GM12878 (cell line): Measurements from ENCODE around the gene TTLL11. TPM values are rescaled to one million over a fixed set of nuclear protein-coding genes. Genes with fewer than 3 reads are reported as not detected.

Experiments
- ATAC-seq: fragments of 200-7000 bp; cut with Tn5 transposase; 3 replicates; pipeline ENCODE4 v1.9.1; 2020; ENCODE audit warnings: mild to moderate bottlenecking, moderate library complexity
- BruUV-seq: library from RNA; stranded (reverse); fragments of 400-500 nt; replicated peaks from 2 replicates; lab custom pipeline; 2021; lab: Mats Ljungman, UMichigan
- CTCF ChIA-PET: fragments of 300-600 bp; sonication (Branson Sonifier 250); formaldehyde crosslinking; extraction: SDS; loops from one replicate; lab custom pipeline; 2021; ENCODE audit warnings: inconsistent platforms; lab: Yijun Ruan, JAX
- POLR2A ChIA-PET: fragments of 350-600 bp; formaldehyde crosslinking; extraction: SDS; loops from one replicate; lab custom pipeline; 2021; ENCODE audit warnings: inconsistent platforms; lab: Charles Lee
- RAD21 ChIA-PET: fragments of 300-600 bp; sonication (Branson Sonifier 250); formaldehyde crosslinking; loops from one replicate; lab custom pipeline; 2023; ENCODE audit warnings: antibody characterized with exemption; ENCODE audit not compliant: unreplicated experiment; lab: Charles Lee
- SMC1A ChIA-PET: fragments of 300-600 bp; sonication (Branson Sonifier 250); formaldehyde crosslinking; loops from one replicate; lab custom pipeline; 2023; ENCODE audit not compliant: unreplicated experiment, uncharacterized antibody; lab: Charles Lee
- DNase-seq: peaks from one replicate; pipeline ENCODE4 v3.0.0-alpha.2; 2011; ENCODE audit warnings: low read depth, low spot score
- FAIRE-seq: peaks from 3 replicates; lab custom pipeline; 2011; peaks lifted over from hg19 to GRCh38; lab: Jason Lieb, UNC
- H2AFZ ChIP-seq: 2 replicates; pipeline ENCODE4 v1.6.0; 2011; ENCODE audit warnings: low read depth, low read length, control low read depth; ENCODE audit not compliant: control insufficient read depth
- H3K27ac ChIP-seq: 2 replicates; pipeline ENCODE4 v1.5.1; 2011; ENCODE audit warnings: control low read depth; ENCODE audit not compliant: control insufficient read depth, insufficient read depth
- H3K27me3 ChIP-seq, 2 experiments: replicated peaks in 1 of 2; 2 replicates each; pipeline versions ENCODE4 v1.6.0 to v1.6.1; 2011; ENCODE audit warnings: low read length in 1 of 2; ENCODE audit not compliant: control insufficient read depth in 2 of 2, insufficient read depth in 2 of 2
- H3K36me3 ChIP-seq, 2 experiments: 2 replicates each; pipeline ENCODE4 v1.5.1; 2011; ENCODE audit warnings: low read length in 1 of 2; ENCODE audit not compliant: control insufficient read depth in 2 of 2, insufficient read depth in 2 of 2
- H3K4me1 ChIP-seq: 2 replicates; pipeline ENCODE4 v1.6.1; 2011; ENCODE audit warnings: mild to moderate bottlenecking, low read length, moderate library complexity, mixed read lengths; ENCODE audit not compliant: control insufficient read depth, insufficient read depth
- H3K4me2 ChIP-seq: 2 replicates; pipeline ENCODE4 v1.6.0; 2011; ENCODE audit warnings: control low read depth; ENCODE audit not compliant: control insufficient read depth, insufficient read depth
- H3K4me3 ChIP-seq: fragments of 200-600 bp; sonication (generic); 2 replicates; pipeline ENCODE4 v1.5.1; 2016
- H3K79me2 ChIP-seq: 2 replicates; pipeline ENCODE4 v1.6.0; 2011; ENCODE audit warnings: low read length; ENCODE audit not compliant: control insufficient read depth, insufficient read depth
- H3K9ac ChIP-seq: 2 replicates; pipeline ENCODE4 v1.8.0; 2011; ENCODE audit warnings: low read length, control low read depth, mixed read lengths; ENCODE audit not compliant: control insufficient read depth, insufficient read depth
- H3K9me3 ChIP-seq: replicated peaks from 3 replicates; pipeline ENCODE4 v1.5.1; 2011; ENCODE audit warnings: mild to moderate bottlenecking, low read length; ENCODE audit not compliant: control insufficient read depth, insufficient read depth
- H4K20me1 ChIP-seq: 2 replicates; pipeline ENCODE4 v1.6.0; 2011; ENCODE audit not compliant: control insufficient read depth, insufficient read depth
- CEBPZ ChIP-seq: fragments of 150-350 bp; IDR thresholded peaks from 2 replicates; pipeline ENCODE4 v1.6.1; 2016; ENCODE audit warnings: low read depth, low read length
- KLF5 ChIP-seq: fragments of 450-650 bp; IDR thresholded peaks from 2 replicates; pipeline ENCODE4 v1.6.1; 2014; ENCODE audit warnings: mild to moderate bottlenecking; ENCODE audit not compliant: partially characterized antibody
- RAD51 ChIP-seq: fragments of 450-650 bp; IDR thresholded peaks from 2 replicates; pipeline ENCODE4 v1.6.1; 2016; ENCODE audit warnings: moderate library complexity, mild to moderate bottlenecking, inconsistent platforms
- RUNX3 ChIP-seq: IDR thresholded peaks from 2 replicates; pipeline ENCODE4 v1.6.1; 2012; ENCODE audit warnings: low read length, inconsistent platforms
- SIX5 ChIP-seq: IDR thresholded peaks from 2 replicates; pipeline ENCODE4 v1.6.1; 2011; ENCODE audit warnings: mild to moderate bottlenecking, low read depth, low read length, moderate library complexity; ENCODE audit not compliant: severe bottlenecking
- TARDBP ChIP-seq: IDR thresholded peaks from 2 replicates; pipeline ENCODE4 v1.6.1; 2016; ENCODE audit warnings: borderline replicate concordance
- USF1 ChIP-seq: IDR thresholded peaks from 2 replicates; pipeline ENCODE4 v1.6.1; 2011; ENCODE audit warnings: borderline replicate concordance, low read depth, mild to moderate bottlenecking, moderate library complexity, mixed read lengths, low read length; ENCODE audit not compliant: insufficient read depth; ENCODE audit errors: extremely low read length
- ZBTB11 ChIP-seq: fragments of 450-650 bp; formaldehyde crosslinking; IDR thresholded peaks from 2 replicates; pipeline ENCODE4 v1.5.0; 2022; ENCODE audit warnings: mild to moderate bottlenecking, missing genetic modification characterization
- ZSCAN29 ChIP-seq: fragments of 450-650 bp; IDR thresholded peaks from 2 replicates; pipeline ENCODE4 v1.6.1; 2017; ENCODE audit warnings: mild to moderate bottlenecking, moderate library complexity
- WGBS: methylation state at CpG from one replicate; pipeline ENCODE4 v1.1.6; 2016; ENCODE audit warnings: low lambda C conversion rate; ENCODE audit not compliant: insufficient replicate concordance, insufficient coverage; ENCODE audit errors: missing lambda C conversion rate; 5-methylcytosine and 5-hydroxymethylcytosine counted together
- in situ Hi-C: fragments of 300-500 bp; cut with MboI; formaldehyde crosslinking; loops from 9 replicates; pipeline ENCODE4 v1.14.3; 2018; ENCODE audit warnings: mixed read lengths
- intact Hi-C: fragments of 100-400 bp; cut with micrococcal nuclease; formaldehyde crosslinking; loops from one replicate; pipeline ENCODE4 v1.14.2; 2022; ENCODE audit not compliant: unreplicated experiment
- polyA plus RNA-seq, 11 experiments: library from polyadenylated mRNA; depleted of rRNA in 4 of 11; unstranded in 6 of 11; stranded (reverse) in 5 of 11; fragments of >200 nt; fragmentation: Nextera tagmentation in 4 of 11; fragmentation: Illumina TruSeq in 1 of 11; extraction: Ambion mirVana in 4 of 11; extraction: Trizol in 1 of 11; gene quantifications; 1 replicate in 1 of 11; 2 replicates in 10 of 11; pipeline versions ENCODE4 v1.2.1 to v1.2.3, GENCODE V29; 2011 to 2016; ENCODE audit warnings: inconsistent platforms in 2 of 11, missing spikeins in 2 of 11, low read depth in 1 of 11
- total RNA-seq, 4 experiments: library from RNA; depleted of rRNA in 3 of 4; stranded (reverse); fragments of >200 nt in 3 of 4; fragmentation: Illumina TruSeq in 1 of 4; extraction: Trizol in 1 of 4; gene quantifications; 2 replicates each; pipeline versions ENCODE4 v1.2.1 to v1.2.3, GENCODE V29; 2013 to 2021
- TF ChIP-seq, protein P1 (sequence below), 3 experiments: IDR thresholded peaks in 2 of 3; conservative IDR thresholded peaks in 1 of 3; 2 replicates each; pipeline ENCODE4 v1.5.1; 2011; ENCODE audit warnings: low read depth in 3 of 3, low read length in 3 of 3, mild to moderate bottlenecking in 3 of 3, control low read depth in 2 of 3, moderate library complexity in 2 of 3, inconsistent platforms in 1 of 3, mixed read lengths in 1 of 3; ENCODE audit not compliant: control insufficient read depth in 2 of 3, insufficient read depth in 1 of 3; ENCODE audit errors: extremely low read depth in 1 of 3
- TF ChIP-seq, protein P2 (sequence below): fragments of 450-650 bp; IDR thresholded peaks from 2 replicates; pipeline ENCODE4 v1.6.1; 2017; ENCODE audit warnings: antibody characterized with exemption, mild to moderate bottlenecking, moderate library complexity

Gene TTLL11
- total and polyA plus RNA-seq, 10 of the 15 experiments (the other 5 are each of a cell fraction or from before 2014, with no cell fraction given), result 1.2 to 3.7 (median 2.9) TPM

- no peaks in the 10 kb centered on the region for H3K4me1 ChIP-seq
- in situ Hi-C loops, result no loop called here
- ChIA-PET CTCF (no interaction called here), RAD21 (no interaction called here), POLR2A (no interaction called here), SMC1A (no interaction called here)
- no TSS peak for BruUV-seq
- no peak overlapping the region for H3K27ac ChIP-seq
- no peaks in the 10 kb centered on the region for H3K9me3 ChIP-seq
- DNase-seq, result no peak
- no peak overlapping the region for H3K4me3 ChIP-seq
- no peaks in the 10 kb centered on the region for H3K79me2 ChIP-seq
- no peak for FAIRE-seq
- ATAC-seq, result no peak
- H3K4me2 ChIP-seq, result no peak overlapping the region
- WGBS, result 19% methylated on average over 4 of the region's 4 CpGs
- intact Hi-C loops, result no loop called here
- no peaks in the 10 kb centered on the region; a peak in 1 of 4 replicates for H3K27me3 ChIP-seq
- H2AFZ ChIP-seq, result no peak overlapping the region
- no peak overlapping the region for H3K9ac ChIP-seq
- no peaks in the 10 kb centered on the region; the same call in 1 of the 2 replicates for H4K20me1 ChIP-seq
- no peaks in the 10 kb centered on the region for H3K36me3 ChIP-seq
- TF ChIP-seq CEBPZ (no peak), TARDBP (no peak), RUNX3 (no peak), RAD51 (no peak), SIX5 (no peak), ZBTB11 (CRISPR knock-in tag) (no peak), ZSCAN29 (no peak), KLF5 (no peak), USF1 (no peak)
- TF ChIP-seq, protein P1, sequence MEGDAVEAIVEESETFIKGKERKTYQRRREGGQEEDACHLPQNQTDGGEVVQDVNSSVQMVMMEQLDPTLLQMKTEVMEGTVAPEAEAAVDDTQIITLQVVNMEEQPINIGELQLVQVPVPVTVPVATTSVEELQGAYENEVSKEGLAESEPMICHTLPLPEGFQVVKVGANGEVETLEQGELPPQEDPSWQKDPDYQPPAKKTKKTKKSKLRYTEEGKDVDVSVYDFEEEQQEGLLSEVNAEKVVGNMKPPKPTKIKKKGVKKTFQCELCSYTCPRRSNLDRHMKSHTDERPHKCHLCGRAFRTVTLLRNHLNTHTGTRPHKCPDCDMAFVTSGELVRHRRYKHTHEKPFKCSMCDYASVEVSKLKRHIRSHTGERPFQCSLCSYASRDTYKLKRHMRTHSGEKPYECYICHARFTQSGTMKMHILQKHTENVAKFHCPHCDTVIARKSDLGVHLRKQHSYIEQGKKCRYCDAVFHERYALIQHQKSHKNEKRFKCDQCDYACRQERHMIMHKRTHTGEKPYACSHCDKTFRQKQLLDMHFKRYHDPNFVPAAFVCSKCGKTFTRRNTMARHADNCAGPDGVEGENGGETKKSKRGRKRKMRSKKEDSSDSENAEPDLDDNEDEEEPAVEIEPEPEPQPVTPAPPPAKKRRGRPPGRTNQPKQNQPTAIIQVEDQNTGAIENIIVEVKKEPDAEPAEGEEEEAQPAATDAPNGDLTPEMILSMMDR (IDR thresholded peaks at IDR 0.05 in 2 of 3, conservative IDR thresholded peaks at IDR 0.05 in 1 of 3; ENCODE audit: control insufficient read depth in 2 of 3, extremely low read depth in 1 of 3, insufficient read depth in 1 of 3, low read depth in 3 of 3, low read length in 3 of 3), result no peak
- TF ChIP-seq, protein P2, sequence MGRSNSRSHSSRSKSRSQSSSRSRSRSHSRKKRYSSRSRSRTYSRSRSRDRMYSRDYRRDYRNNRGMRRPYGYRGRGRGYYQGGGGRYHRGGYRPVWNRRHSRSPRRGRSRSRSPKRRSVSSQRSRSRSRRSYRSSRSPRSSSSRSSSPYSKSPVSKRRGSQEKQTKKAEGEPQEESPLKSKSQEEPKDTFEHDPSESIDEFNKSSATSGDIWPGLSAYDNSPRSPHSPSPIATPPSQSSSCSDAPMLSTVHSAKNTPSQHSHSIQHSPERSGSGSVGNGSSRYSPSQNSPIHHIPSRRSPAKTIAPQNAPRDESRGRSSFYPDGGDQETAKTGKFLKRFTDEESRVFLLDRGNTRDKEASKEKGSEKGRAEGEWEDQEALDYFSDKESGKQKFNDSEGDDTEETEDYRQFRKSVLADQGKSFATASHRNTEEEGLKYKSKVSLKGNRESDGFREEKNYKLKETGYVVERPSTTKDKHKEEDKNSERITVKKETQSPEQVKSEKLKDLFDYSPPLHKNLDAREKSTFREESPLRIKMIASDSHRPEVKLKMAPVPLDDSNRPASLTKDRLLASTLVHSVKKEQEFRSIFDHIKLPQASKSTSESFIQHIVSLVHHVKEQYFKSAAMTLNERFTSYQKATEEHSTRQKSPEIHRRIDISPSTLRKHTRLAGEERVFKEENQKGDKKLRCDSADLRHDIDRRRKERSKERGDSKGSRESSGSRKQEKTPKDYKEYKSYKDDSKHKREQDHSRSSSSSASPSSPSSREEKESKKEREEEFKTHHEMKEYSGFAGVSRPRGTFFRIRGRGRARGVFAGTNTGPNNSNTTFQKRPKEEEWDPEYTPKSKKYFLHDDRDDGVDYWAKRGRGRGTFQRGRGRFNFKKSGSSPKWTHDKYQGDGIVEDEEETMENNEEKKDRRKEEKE, result no peak
These were observed 134.6 kb downstream of the TTLL11 start for GRCh38 chr9:121958530-121958929.
